GM18873 (cell line): Measurements from ENCODE around the gene MPL.
"Not testable (repeated sequence)": the region's sequence is repeated elsewhere in the genome, so short reads cannot be mapped to it uniquely, and the experiment has no call there.

ENCODE experiments used
- ATAC-seq: cut with Tn5 transposase; IDR thresholded peaks from one replicate; pipeline ENCODE4 v1.9.1; 2021; ENCODE audit warnings: mild to moderate bottlenecking, moderate library complexity, moderate number of reproducible peaks; ENCODE audit not compliant: unreplicated experiment, low FRiP score

Gene MPL

DNA sequence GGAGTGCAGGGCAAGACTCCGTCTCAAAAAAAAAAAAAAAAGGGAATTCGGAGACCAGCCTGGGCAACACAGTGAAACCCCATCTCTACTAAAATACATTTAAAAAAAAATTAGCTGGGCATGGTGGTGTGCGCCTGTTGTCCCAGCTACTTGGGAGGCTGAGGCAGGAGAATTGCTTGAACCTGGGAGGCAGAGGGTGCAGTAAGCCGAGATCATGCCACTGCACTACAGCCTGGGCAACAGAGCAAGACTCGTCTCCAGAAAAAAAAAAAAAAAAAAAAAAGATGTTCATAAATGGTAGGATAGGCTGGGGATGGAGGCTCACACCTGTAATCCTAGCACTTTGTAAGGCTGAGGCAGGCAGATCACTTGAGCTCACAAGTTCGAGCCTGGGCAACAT is 32.2 kb downstream of the MPL start:
- not testable (repeated sequence) for ATAC-seq

- no peak for ATAC-seq
Measured at GRCh38 chr1:43370564-43370963, 32.9 kb downstream of the MPL start.

DNA sequence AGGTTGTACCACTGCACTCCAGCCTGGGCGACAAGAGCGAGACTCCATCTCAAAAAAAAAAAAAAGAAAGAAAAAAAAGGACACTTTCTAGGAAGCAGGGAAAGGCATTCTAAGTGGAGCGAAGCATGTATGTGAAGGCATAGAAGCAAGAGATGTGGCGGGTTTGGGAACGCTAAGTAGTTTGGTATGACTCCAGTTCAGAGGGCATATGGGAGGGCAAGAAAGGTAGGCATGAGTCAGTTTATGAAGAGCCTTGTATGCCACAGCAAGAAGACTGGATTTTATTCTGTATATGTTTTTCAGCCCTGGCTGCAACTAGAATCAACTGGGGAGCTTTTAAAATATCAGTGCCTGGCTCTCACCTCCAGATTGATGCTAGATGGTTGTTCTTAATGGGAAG is 34.6 kb downstream of the MPL start:
- ATAC-seq, result no peak

DNA sequence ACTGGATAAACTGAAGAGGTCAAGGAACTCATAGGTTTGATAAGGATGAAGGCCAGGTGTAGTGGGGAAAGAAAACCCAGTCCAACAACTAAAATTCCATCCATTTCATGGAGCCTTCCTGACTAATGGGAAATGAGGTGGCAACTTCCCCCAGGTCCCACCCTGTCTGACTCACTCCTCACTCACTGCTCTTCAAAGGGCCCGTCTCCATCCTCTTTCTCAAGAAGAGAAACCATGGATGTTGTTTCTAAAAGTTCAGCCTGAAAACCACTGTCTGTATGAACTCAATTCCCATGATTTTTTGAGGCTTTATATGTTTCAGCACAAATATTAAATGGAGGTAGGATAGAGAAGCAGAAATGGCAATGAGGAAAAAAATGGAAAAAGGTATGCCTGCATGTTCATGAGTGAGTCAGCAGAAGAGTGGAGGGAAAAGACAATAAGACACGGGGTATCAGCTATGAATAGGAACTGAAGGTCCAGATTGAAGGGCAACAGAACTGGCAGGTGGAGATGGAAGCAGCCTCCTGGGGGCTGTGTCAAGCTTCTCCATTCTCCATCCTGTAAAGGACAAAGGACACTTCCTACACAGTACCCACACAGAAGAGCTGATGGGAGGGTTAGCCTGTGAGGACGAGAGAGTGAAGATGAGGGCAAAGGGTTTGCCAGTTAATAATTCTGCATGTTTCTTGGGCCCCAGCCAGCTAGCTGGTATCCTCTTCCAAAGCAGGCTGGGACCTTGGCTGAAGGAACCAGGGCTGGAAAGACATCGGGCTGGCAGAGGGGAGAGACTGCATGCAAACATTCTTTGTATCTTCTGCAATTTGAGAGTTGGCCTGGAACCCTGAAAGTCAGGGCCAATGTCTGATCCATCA is 35.7 kb downstream of the MPL start:
- ATAC-seq, result no peak

DNA sequence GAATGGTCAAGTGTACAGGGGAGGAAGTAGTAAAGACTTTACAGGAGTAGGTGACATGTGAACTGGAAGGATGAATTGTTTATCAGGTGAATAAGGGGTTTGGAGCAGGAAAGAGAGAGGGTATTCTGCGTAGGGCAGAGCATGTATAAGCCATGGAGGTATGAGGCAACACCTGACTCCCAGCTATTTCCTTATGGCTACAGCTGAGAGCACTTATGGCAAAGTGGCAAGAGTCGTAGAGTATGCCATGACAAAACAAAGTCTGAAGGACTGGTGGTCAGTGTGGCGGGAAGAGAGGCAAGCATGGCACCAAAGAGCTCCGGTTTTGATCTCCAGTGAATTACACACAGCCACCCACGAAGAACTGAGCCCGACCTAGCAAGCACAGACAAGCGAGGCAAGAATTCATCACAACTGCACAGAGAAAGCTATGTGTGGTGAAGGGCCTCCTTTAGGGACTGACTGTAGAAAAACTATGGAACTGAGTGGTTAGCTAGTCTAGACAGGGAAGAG is 39.2 kb downstream of the MPL start:
- no peak for ATAC-seq

- no peak for ATAC-seq
Measured at GRCh38 chr1:43377831-43378230, 40.2 kb downstream of the MPL start.

DNA sequence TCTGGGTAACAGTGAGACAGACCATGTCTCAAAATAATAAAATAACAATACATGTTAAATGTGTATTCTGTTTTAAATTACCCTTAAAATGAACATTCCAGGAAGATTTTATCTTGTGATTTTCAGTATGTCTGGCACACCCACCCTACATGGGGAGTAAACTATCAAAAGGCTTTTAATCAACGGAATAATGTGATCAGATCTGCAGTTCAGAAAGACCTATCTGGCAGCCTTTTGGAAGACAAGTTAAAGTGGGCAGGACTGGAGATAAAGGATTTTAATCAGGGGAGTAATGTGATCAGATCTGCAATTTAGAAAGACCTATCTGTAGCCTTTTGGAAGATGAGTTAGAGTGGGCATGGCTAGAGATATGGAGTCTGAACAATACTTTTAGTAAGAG is 41.9 kb downstream of the MPL start:
- ATAC-seq, result no peak

DNA sequence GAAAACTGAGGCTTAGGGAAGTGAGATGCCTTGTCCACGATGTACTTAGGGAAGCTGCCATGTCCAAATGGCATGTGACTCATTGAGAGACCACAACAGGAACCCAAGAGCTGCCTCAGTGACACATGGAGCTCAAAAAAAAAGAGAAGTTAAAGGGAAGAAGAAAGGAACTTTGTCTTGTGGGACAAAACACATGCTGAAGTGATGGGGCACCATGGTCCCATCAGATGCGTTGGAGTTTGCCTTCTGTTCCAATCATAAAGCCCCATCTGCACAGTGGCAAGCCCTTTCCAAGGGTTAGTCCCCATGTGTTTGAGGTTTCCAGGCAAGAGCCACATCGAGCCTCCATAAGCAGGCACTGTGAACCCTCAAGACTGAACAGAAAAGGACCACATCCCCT is 44.0 kb downstream of the MPL start:
- ATAC-seq, result no peak

GRCh38 chr1:43382027-43382779 is 44.6 kb downstream of the MPL start:
- ATAC-seq, result no peak

DNA sequence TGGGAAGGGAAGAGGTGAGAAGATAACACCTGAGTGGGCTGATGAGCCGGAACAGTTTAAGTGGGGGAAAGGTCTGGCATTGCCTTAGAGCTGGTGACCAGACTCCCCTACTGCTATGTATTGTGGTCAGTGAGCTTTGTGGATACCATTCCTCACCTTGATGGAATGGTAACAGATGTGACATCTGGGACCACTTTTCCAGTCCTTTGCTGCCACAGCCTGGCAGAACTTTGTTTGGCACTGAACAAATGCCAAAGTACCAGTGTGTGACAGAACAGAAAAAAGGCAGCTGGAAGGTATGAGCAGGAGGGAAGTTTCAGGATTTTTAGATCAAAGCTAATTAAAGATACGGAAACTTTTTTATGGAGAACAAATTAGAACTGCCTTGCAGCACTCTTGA is 45.8 kb downstream of the MPL start:
- ATAC-seq, result no peak

DNA sequence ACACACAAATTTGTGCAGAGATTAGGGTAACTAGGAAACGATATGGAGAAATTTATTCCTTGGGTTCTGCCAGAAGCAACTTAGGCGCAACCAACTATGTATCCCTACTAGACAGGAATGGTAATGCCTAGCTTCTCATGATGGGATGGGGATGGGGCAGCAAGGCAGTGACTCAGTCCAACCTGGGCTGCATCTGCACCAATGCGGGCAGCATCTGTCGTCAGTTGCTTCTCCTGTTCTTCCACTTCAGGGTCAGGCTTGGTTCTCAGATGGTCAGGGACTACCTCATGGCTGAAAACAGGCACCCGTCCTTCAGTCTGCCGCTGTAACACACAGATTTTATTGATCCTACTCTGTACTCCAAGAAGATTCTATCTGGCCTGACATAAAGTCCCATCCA is 49.1 kb downstream of the MPL start:
- ATAC-seq, result no peak

- ATAC-seq, result no peak
Measured at GRCh38 chr1:43387976-43388599, 50.5 kb downstream of the MPL start.

- ATAC-seq, result no peak
Measured at GRCh38 chr1:43388613-43389012, 51.0 kb downstream of the MPL start.

DNA sequence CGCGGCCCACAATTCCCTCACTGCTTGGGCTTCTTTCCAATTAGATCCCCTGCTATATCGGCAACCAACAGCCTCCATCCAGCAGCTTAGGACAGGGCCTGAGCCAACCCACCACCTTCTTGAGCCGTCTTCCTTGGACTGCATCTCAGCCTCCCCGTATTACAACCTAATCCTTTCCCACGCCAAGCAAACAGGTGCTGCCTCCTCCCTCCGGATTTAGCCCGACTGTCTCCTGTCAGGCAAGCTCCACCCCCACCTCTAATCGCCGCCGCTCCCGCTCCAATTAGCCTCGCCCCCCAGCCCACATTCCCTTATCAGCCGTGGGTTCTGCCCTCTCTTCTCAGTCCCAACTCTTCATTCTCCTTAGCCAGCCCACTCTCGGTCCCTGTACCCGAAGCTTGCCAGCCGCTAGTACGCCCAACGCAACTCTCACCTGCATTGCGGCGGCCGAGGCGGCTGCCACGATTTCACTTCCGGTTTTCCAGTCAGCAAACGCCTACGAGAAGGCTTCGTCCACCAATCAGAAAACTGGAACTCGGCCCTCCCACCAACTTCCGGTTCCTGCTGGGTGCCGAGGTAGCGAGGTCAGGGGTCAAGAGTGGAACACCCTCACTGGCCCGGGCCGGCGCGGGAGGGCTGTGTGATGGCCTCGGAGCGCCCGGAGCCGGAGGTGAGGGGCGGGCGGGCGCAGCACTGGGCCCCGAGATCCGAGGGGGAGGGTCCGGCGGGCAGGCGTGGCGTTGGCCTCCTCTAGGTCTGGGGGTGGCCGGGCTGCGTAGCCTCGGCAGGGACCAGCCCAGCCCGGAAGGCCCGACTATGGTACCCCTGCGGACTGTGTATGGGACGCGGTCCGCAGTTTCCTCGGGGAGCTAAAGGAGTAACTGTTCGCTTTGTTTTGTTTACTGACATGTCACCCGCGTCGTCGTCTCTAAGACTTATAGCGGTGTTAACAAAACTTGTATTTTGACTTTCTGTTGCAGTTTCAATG is 52.0 kb downstream of the MPL start, which contains the start of the genes MED8 and SZT2:
Gene MED8, minus strand, starts transcription at position 475 of the 988 bp plus-strand sequence. Its CDS starts 36 bp downstream, at position 439.
Gene SZT2, plus strand, starts transcription at position 574 of the 988 bp plus-strand sequence. Its CDS starts 70 bp downstream, at position 644.
- ATAC-seq, result peak; percentile 79

GRCh38 chr1:43392702-43393101 is 55.1 kb downstream of the MPL start:
- no peak for ATAC-seq

- no peak for ATAC-seq
Measured at GRCh38 chr1:43395523-43395922, 57.9 kb downstream of the MPL start.

DNA sequence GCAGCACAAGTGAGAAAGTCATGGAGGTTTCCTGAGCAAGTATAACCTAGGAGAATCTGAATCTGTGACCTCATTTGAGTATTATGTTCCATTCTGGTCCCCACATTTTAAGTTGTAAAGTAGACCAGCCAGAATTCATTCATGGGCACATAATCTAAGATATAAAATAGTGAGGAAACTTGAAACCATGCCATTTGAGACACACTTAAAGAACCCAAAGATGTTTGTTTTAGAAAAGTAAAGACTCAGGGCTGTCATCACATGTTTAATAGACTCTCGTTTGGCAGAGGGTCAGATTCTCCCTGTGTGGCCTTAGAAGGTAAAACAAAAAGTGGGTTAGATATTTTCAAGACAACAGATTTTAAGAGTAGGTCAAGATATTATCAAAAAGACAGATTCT is 58.4 kb downstream of the MPL start:
- no peak for ATAC-seq

DNA sequence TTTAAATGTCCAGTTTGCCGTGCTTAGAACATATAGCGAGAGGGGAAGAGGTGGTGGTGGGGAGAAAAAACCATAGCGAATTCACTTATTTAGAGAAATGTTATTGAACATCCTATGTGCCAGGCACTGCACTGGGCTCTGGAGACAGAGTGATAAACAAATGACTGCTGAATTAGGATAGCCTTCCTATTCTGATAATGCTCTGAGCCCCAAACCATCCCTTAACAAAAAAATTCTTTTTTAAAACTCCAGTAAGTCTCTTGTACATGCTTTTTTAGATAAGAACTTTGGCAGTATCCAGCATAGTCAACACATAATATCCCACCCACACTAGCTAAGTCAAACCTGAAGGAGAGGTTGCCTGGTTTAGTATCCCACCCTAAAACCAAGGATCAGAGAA is 60.6 kb downstream of the MPL start:
- ATAC-seq, result no peak

DNA sequence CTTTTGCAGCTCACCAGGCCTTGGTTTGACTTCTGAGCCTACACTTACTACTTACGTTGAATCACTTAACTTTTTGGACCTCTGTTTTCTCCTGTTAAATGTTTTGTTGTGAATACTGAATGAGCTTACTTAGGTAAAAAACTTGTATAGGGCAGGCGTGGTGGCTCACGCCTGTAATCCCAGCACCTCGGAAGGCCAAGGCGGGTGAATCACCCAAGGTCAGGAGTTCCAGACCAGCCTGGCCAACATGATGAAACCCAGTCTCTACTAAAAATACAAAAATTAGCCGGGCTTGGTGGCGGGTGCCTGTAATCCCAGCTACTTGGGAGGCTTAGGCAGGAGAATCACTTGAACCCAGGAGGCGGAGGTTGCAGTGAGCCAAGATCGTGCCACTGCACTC is 62.8 kb downstream of the MPL start:
- ATAC-seq, result not testable (repeated sequence)
